Measurements from ENCODE around the gene UCK1. TPM values are rescaled to one million over a fixed set of nuclear protein-coding genes. Genes with fewer than 3 reads are reported as not detected.
A peak's percentile ranks its signal among the peaks of the same experiment; 100 is the strongest.

UCK1 gene
- total and polyA plus RNA-seq, 4 donors: 24.5 to 45.7 (median 32.0) TPM

DNA sequence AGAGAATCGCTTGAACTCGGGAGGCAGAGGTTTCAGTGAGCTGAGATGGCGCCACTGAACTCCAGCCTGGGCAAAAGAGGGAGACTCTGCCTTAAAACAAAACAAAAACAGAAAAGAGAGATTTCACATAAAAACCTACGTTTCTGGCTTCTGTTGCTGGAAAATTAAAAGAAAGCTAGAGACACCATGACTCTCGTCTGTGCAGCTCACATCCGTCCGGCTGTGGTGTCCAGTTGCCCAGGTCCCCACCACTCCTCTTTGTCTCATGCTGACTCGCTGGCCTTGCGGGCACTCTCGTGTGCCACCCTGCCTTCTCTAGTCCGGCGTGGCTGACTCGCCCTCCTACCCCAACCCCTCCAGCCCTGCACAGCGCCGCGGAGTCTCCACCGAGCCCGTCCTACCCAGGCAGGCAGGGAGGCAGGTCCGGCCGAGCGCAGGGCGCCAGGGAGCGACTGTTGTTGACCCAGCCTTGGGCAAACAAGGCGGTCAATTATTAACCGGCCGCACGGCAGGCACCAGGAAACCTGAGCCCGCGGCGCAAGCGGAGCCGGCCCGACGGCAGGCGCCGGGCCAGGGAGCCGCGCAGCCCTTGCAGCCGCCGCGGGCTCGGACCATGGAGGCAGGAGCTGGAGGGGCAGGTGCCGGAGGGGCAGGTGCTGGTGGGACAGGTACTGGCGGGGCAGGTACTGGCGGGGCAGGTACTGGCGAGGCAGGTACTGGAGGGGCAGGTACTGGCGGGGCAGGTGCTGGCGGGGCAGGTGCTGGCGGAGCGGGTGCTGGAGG, 14.1 kb upstream of the UCK1 start, which contains the start of gene PRRT1B:
Gene PRRT1B (plus strand): TSS at position 521 of the 783 bp plus-strand sequence. CDS start 93 bp downstream, at position 614.
- ATAC-seq (ENCODE audit: low FRiP score) (no peak), DNase-seq (peak in 1 of 2 donors; percentile 35)
- no peaks in the 10 kb centered on the region for H3K4me1 ChIP-seq (ENCODE audit: control insufficient read depth in 1 of 2, insufficient read depth in 2 of 2, low read length in 2 of 2)
- intact Hi-C loops (cut with DNase I): no loop called here
- no peak within 1 kb of the TSS for H3K4me3 ChIP-seq (ENCODE audit: low read length in 2 of 2)
- no peak within 1 kb of the TSS for H3K27ac ChIP-seq (ENCODE audit: low read depth in 1 of 2, low read length in 2 of 2)
- no peaks in the 10 kb centered on the region for H3K27me3 ChIP-seq (ENCODE audit: control insufficient read depth in 1 of 2, insufficient read depth in 2 of 2, low read length in 1 of 2)
- 13 to 16% methylated on average over 47 to 50 of the region's 50 CpGs for WGBS, 2 donors
- H3K36me3 ChIP-seq (ENCODE audit: control insufficient read depth in 1 of 2, insufficient read depth in 2 of 2, low read length in 1 of 2): no peaks in the 10 kb centered on the region
- peaks cover 8% of the 10 kb centered on the region for H3K9me3 ChIP-seq (ENCODE audit: control insufficient read depth, low read length)

- Histone ChIP-seq H3K4me1 (ENCODE audit: control insufficient read depth in 1 of 2, insufficient read depth in 2 of 2, low read length in 2 of 2) (no peaks in the 10 kb centered on the region), H3K4me3 (ENCODE audit: low read length in 2 of 2) (no peak overlapping the region), H3K27me3 (ENCODE audit: control insufficient read depth in 1 of 2, insufficient read depth in 2 of 2, low read length in 1 of 2) (no peaks in the 10 kb centered on the region), H3K9me3 (ENCODE audit: control insufficient read depth, low read length) (peaks cover 8% of the 10 kb centered on the region), H3K27ac (ENCODE audit: low read depth in 1 of 2, low read length in 2 of 2) (no peak overlapping the region), H3K36me3 (ENCODE audit: control insufficient read depth in 1 of 2, insufficient read depth in 2 of 2, low read length in 1 of 2) (no peaks in the 10 kb centered on the region)
- WGBS, 2 donors: 91 to 93% methylated on average over 6 of the region's 6 CpGs
- intact Hi-C loops (cut with DNase I): no loop called here
- no peak for DNase-seq
- ATAC-seq (ENCODE audit: low FRiP score): no peak
Measured at GRCh38 chr9:131543141-131543540, 12.1 kb upstream of the UCK1 start.

GRCh38 chr9:131539223-131539923, 8.3 kb upstream of the UCK1 start:
- Histone ChIP-seq H3K27me3 (ENCODE audit: control insufficient read depth in 1 of 2, insufficient read depth in 2 of 2, low read length in 1 of 2) (no peaks in the 10 kb centered on the region), H3K36me3 (ENCODE audit: control insufficient read depth in 1 of 2, insufficient read depth in 2 of 2, low read length in 1 of 2) (no peaks in the 10 kb centered on the region), H3K4me3 (ENCODE audit: low read length in 2 of 2) (no peak overlapping the region), H3K27ac (ENCODE audit: low read depth in 1 of 2, low read length in 2 of 2) (no peak overlapping the region), H3K4me1 (ENCODE audit: control insufficient read depth in 1 of 2, insufficient read depth in 2 of 2, low read length in 2 of 2) (no peaks in the 10 kb centered on the region), H3K9me3 (ENCODE audit: control insufficient read depth, low read length) (peaks cover 7% of the 10 kb centered on the region)
- no peak for ATAC-seq (ENCODE audit: low FRiP score)
- no peak for DNase-seq
- intact Hi-C loops (cut with DNase I): no loop called here
- 87 to 89% methylated on average over 7 of the region's 7 CpGs for WGBS, 2 donors

DNA sequence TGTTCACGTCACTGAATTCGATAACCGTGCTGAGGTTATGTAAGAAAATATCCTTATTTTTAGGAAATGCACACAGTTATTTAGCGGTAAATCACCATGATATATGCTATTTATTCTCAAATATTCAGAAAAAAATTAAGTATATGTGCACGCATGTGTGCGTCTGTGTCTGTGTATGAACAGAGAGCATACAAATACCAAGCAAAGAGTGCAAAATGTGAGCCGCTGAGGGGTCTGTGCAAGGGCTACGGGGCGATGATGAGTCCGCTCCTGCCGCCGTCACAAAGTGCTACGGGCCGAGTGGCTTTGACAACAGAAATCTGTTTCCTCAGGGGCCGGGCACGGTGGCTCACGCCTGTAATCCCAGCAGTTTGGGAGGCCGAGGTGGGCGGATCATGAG, 6.9 kb upstream of the UCK1 start:
- WGBS, 2 donors: 94% methylated on average over 19 of the region's 19 CpGs
- intact Hi-C loops (cut with DNase I): no loop called here
- no peaks in the 10 kb centered on the region for H3K4me1 ChIP-seq (ENCODE audit: control insufficient read depth in 1 of 2, insufficient read depth in 2 of 2, low read length in 2 of 2)
- no peaks in the 10 kb centered on the region for H3K27me3 ChIP-seq (ENCODE audit: control insufficient read depth in 1 of 2, insufficient read depth in 2 of 2, low read length in 1 of 2)
- H3K9me3 ChIP-seq (ENCODE audit: control insufficient read depth, low read length): no peaks in the 10 kb centered on the region
- DNase-seq (no peak), ATAC-seq (ENCODE audit: low FRiP score) (no peak)
- no peaks in the 10 kb centered on the region for H3K36me3 ChIP-seq (ENCODE audit: control insufficient read depth in 1 of 2, insufficient read depth in 2 of 2, low read length in 1 of 2)
- H3K4me3 ChIP-seq (ENCODE audit: low read length in 2 of 2): no peak overlapping the region
- no peak overlapping the region for H3K27ac ChIP-seq (ENCODE audit: low read depth in 1 of 2, low read length in 2 of 2)

DNA sequence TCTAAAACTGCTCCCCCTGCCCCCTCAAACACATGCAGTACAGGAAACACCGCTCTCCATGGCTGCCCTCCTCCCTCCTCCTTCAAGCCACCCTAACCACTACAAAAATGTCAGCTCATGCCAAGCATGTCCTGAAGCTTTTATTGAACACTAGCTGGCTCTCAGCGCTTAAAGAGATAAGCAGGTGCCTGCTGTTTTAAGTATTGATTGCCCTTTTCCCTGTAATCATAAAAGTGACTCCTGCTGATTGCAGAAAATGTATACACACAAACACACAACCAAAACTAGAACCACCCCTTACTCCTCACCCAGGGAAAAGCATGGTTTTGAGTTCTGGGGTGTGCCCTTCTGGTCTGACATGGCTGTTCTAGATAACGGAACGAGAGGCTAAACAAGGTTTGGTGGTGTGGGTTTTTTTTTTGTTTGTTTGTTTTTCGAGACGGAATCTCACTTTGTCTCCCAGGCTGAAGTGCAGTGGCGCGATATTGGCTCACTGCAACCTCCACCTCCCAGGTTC, 3.7 kb upstream of the UCK1 start:
- intact Hi-C loops (cut with DNase I): no loop called here
- H3K4me3 ChIP-seq (ENCODE audit: low read length in 2 of 2): no peak overlapping the region
- no peaks in the 10 kb centered on the region for H3K36me3 ChIP-seq (ENCODE audit: control insufficient read depth in 1 of 2, insufficient read depth in 2 of 2, low read length in 1 of 2)
- no peak overlapping the region for H3K27ac ChIP-seq (ENCODE audit: low read depth in 1 of 2, low read length in 2 of 2)
- no peaks in the 10 kb centered on the region for H3K4me1 ChIP-seq (ENCODE audit: control insufficient read depth in 1 of 2, insufficient read depth in 2 of 2, low read length in 2 of 2)
- no peaks in the 10 kb centered on the region for H3K27me3 ChIP-seq (ENCODE audit: control insufficient read depth in 1 of 2, insufficient read depth in 2 of 2, low read length in 1 of 2)
- ATAC-seq (ENCODE audit: low FRiP score): no peak
- no peaks in the 10 kb centered on the region for H3K9me3 ChIP-seq (ENCODE audit: control insufficient read depth, low read length)
- WGBS, 2 donors: 63 to 65% methylated on average over 8 of the region's 8 CpGs
- no peak for DNase-seq

DNA sequence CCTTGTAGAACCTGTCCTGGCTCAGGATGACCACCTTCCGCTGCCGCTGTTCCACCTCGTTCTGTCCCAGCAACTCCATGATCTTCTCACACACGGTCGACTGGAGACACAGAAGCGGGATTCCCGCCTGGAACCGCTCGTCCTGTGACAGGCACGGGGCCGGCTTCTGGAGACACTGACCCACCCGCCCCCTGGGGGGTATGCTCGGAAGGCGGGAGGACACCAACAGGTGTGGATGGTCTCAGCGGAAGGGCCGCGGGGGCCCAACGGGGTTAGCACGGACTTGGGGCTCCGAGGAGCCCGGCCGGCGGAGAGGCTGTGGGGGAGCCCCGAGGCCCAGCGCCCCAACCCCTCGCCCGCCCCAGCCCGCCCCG, 530 bp downstream of the UCK1 start:
- intact Hi-C loops (cut with DNase I): no loop called here
- 2 to 3% methylated on average over 18 to 29 of the region's 29 CpGs for WGBS, 2 donors
- H3K4me3 ChIP-seq (ENCODE audit: low read length in 2 of 2): peak overlapping the region; percentile 80 to 98
- H3K9me3 ChIP-seq (ENCODE audit: control insufficient read depth, low read length): no peaks in the 10 kb centered on the region
- DNase-seq (peak in 1 of 2 donors; percentile 67), ATAC-seq (ENCODE audit: low FRiP score) (no peak)
- H3K4me1 ChIP-seq (ENCODE audit: control insufficient read depth in 1 of 2, insufficient read depth in 2 of 2, low read length in 2 of 2): no peaks in the 10 kb centered on the region
- H3K27me3 ChIP-seq (ENCODE audit: control insufficient read depth in 1 of 2, insufficient read depth in 2 of 2, low read length in 1 of 2): no peaks in the 10 kb centered on the region
- peaks cover 0 to 2% of the 10 kb centered on the region in 2 donors for H3K36me3 ChIP-seq (ENCODE audit: control insufficient read depth in 1 of 2, insufficient read depth in 2 of 2, low read length in 1 of 2)
- H3K27ac ChIP-seq (ENCODE audit: low read depth in 1 of 2, low read length in 2 of 2): no peak overlapping the region

DNA sequence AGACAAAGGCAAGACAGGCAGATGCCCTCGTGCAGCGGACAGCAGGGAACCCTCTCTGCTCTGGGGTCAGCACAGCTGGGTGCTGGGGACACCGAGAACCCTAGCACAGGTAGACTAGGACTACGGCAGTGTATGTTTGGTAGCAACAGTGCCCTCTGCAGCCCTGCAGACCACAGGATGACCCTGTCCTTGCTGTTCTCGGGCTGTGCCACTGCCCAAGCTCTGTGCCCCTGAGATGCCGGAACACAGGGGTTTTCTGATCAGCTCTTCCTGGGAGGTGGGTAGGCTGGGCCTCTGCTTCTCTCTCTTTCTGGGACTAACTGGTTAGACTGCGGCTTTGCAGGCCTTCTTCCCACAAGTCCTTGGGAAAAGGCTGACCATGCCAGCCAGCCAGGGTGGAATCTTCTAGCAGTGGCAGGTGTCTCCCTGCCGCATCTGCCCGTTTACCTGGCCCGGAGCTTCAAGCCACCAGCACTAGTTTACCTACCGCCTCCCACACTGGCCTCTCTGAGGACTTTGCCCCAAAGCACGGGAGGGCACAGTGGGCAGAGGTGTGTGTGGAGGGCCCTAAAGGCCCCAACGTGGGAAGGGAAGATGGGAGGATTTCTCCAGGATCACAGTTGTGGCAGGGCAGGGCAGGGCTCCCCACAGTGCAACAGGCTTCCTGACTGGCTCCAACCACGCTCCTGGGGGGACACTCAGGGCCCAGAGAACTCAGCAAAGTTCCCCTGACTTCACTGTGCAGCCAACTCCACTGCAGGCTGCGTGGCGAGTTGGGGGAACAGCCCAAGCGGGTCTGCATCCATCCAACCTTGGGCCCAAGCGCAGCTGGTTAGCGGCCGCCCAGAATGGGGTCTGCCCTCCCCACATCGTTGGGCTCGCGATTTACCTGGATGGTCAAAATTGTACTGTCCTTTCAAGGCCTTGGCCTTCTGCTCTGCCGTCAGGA, 1.2 kb downstream of the UCK1 start:
- no peaks in the 10 kb centered on the region for H3K4me1 ChIP-seq (ENCODE audit: control insufficient read depth in 1 of 2, insufficient read depth in 2 of 2, low read length in 2 of 2)
- H3K27me3 ChIP-seq (ENCODE audit: control insufficient read depth in 1 of 2, insufficient read depth in 2 of 2, low read length in 1 of 2): no peaks in the 10 kb centered on the region
- DNase-seq (no peak), ATAC-seq (ENCODE audit: low FRiP score) (no peak)
- H3K27ac ChIP-seq (ENCODE audit: low read depth in 1 of 2, low read length in 2 of 2): no peak overlapping the region
- 57 to 60% methylated on average over 24 of the region's 24 CpGs for WGBS, 2 donors
- intact Hi-C loops (cut with DNase I): no loop called here
- H3K9me3 ChIP-seq (ENCODE audit: control insufficient read depth, low read length): no peaks in the 10 kb centered on the region
- peaks cover 0 to 4% of the 10 kb centered on the region in 2 donors for H3K36me3 ChIP-seq (ENCODE audit: control insufficient read depth in 1 of 2, insufficient read depth in 2 of 2, low read length in 1 of 2)
- peak overlapping the region in 1 of 2 donors; percentile 80 for H3K4me3 ChIP-seq (ENCODE audit: low read length in 2 of 2)

DNA sequence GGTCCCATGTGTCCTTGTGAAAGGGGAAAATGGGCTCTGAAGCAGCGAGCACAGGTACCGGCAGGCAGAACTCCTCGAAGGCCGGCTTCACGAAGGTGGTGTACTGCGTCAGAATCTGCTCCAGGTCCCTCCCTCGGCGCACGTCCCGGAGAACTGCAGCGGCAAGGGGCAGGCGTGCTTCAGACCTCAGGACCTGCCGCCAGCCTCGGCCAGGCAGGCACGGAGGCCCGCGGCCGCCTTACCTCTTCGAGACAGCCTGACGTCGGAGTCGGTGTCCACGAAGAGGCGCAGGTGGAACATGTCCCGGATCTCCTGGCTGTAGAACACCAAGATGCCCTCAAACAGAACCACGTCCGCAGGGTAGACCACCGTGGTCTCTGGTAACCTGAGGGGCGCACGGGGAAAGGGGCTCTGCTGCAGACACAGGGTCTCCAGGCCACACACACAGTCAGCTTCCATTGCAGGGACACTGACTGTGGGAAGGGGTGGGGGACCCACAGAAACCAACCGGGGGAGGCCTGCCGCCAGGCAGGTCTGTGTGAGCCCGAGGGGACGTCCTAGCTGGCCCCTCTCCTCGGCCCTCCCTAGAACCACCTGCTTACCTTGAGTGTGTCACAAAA, 2.1 kb downstream of the UCK1 start:
- Histone ChIP-seq H3K4me3 (ENCODE audit: low read length in 2 of 2) (no peak overlapping the region), H3K4me1 (ENCODE audit: control insufficient read depth in 1 of 2, insufficient read depth in 2 of 2, low read length in 2 of 2) (no peaks in the 10 kb centered on the region), H3K9me3 (ENCODE audit: control insufficient read depth, low read length) (no peaks in the 10 kb centered on the region), H3K36me3 (ENCODE audit: control insufficient read depth in 1 of 2, insufficient read depth in 2 of 2, low read length in 1 of 2) (peaks cover 0 to 4% of the 10 kb centered on the region in 2 donors), H3K27me3 (ENCODE audit: control insufficient read depth in 1 of 2, insufficient read depth in 2 of 2, low read length in 1 of 2) (no peaks in the 10 kb centered on the region), H3K27ac (ENCODE audit: low read depth in 1 of 2, low read length in 2 of 2) (no peak overlapping the region)
- no peak for DNase-seq
- ATAC-seq (ENCODE audit: low FRiP score): no peak
- 95% methylated on average over 35 of the region's 35 CpGs for WGBS, 2 donors
- intact Hi-C loops (cut with DNase I): no loop called here

All from aorta (tissue), 5 donors.